GOT3 (cell line): ENCODE results near the gene OTOA.
"Not testable (repeated sequence)": the region's sequence is repeated elsewhere in the genome, so short reads cannot be mapped to it uniquely, and the experiment has no call there.

Experiments used
- DNase-seq: peaks from one replicate; lab custom pipeline; 2025; ENCODE audit warnings: mixed read lengths; lab: John Stamatoyannopoulos, UW

Gene OTOA

DNA sequence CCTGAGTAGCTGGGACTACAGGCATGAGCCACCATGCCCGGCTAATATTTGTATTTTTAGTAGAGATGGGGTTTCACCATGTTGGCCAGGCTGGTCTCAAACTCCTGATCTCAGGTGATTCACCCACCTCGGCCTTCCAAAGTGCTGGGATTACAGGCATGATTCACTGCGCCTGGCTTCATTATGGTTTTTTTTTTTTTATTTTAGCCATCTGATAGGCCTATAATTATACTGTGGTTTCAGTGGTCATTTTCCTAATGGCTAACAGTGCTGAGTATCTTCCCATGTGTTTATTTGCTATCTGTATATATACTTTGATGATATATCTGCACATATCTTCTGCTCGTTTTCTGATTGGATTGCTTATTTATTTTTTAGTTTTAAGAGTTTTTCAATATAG is 10.7 kb downstream of the OTOA start:
- not testable (repeated sequence) for DNase-seq

DNA sequence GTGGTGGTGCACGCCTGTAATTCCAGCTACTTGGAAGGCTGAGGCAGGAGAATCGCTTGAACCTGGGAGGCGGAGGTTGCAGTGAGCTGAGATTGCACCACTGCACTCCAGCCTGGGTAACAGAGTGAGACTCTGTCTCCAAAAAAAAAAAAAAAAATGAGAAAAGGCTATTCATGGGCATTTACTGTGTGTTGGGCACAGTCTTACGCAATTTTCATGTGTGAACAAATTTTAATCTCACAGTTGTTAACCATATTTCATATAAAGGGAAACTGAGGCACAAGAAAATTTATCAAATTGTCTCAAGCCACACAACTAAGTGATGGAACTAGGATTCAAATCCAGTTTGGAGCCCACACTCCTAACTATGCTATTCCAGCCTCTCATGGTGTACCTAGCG is 16.9 kb downstream of the OTOA start:
- DNase-seq, result not testable (repeated sequence)

DNA sequence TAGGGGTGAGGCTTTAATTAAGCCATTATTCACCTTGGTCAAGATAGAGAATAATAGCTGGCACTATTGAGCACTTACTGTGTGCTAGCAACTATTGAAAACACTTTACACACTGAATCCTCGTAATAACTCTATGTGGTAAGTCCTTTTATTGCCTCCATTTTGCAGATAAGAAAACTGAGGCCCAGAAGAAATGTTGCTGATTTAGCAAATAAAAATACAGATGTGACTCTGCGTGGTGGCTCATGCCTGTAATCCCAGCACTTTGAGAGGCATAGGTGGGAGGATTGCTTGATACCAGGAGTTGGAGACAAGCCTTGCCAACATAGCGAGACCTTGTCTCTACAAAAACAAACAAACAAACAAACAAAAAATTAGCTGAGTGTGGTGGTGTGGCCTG is 19.4 kb downstream of the OTOA start:
- DNase-seq, result no peak

DNA sequence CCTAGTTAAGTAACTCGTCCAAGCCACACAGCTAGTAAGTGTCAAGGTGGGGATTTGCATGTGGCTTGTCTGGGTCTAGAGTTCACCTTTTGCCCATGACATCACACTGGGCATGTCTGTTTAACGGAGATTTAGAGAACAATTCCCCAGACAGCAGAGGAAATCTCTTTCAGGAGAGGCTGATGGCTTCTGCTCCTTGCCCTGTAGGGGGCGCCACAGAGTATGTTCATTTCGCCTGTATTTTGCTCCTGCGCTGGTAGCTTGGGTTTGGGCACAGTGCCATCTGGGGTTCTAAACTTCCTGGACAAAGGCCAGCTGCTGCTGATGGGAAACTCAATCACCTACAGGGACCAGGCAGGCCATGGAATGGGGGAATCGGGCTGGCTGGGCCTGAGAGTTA is 20.4 kb downstream of the OTOA start:
- DNase-seq, result no peak

DNA sequence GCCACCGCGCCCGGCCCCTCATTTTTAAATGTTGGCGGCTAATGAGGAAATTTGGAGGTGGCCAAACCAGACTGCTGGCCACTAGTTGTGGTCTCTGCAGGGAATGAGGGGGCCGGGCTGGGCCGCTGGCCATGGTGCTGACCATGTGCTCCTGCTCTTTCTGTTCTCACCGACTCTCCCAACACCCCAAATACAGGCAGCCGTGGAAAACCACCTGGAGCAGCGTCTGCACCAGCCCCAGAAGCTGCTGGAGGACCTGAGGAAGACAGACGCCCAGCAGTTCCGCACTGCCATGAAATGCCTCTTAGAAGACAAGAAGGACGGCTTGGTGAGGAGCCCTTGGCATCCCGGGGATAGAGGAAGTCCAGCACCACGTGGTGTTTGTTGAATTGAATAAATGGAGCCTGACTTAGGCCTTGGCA is 21.3 kb downstream of the OTOA start:
- no peak for DNase-seq

- no peak for DNase-seq
Measured at GRCh38 chr16:21689107-21689506, 25.3 kb downstream of the OTOA start.

GRCh38 chr16:21690967-21691366 is 27.2 kb downstream of the OTOA start:
- DNase-seq, result not testable (repeated sequence)

GRCh38 chr16:21694609-21695008 is 30.8 kb downstream of the OTOA start:
- DNase-seq, result no peak

DNA sequence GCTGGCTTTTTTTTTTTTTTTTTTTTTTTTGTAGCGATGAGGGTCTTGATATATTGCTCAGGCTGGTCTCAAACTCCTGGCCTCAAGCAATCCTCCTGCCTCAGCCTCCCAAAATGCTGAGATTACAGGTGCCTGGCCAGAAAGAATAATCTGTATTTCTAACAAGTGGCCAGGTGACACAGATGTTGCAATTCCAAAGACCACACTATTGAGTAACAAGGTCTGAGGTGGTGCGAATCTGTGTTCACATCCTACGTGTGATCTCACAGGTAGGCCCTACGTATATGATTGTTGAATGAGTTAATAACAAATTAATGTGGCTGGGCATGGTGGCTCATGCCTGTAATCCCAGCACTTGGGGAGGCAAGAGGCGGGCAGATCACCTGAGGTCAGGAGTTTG is 33.3 kb downstream of the OTOA start:
- no peak for DNase-seq

GRCh38 chr16:21698169-21699032 is 34.6 kb downstream of the OTOA start:
- no peak for DNase-seq

GRCh38 chr16:21701271-21701670 is 37.5 kb downstream of the OTOA start:
- DNase-seq, result no peak

GRCh38 chr16:21702276-21702675 is 38.5 kb downstream of the OTOA start:
- no peak for DNase-seq

DNA sequence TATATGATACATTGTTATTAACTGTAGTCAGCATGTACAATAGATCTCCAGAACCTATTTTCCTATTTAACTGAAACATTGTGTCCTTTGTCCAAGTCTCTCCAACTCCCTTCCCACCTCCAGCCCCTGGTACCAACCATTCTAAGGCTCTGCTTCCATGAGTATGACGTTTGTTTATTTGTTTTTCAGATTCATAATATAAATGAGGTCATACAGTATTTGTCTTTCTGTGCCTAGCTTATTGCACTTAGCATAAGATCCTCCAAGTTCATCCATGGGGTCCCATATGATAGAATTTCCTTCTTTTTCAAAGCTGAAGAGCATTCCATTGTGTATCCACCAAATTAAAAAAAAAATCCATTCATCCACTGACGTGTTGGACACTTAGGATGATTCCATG is 39.4 kb downstream of the OTOA start:
- no peak for DNase-seq

GRCh38 chr16:21703589-21704174 is 39.9 kb downstream of the OTOA start:
- DNase-seq, result no peak

- DNase-seq, result no peak
Measured at GRCh38 chr16:21704266-21704665, 40.5 kb downstream of the OTOA start.

DNA sequence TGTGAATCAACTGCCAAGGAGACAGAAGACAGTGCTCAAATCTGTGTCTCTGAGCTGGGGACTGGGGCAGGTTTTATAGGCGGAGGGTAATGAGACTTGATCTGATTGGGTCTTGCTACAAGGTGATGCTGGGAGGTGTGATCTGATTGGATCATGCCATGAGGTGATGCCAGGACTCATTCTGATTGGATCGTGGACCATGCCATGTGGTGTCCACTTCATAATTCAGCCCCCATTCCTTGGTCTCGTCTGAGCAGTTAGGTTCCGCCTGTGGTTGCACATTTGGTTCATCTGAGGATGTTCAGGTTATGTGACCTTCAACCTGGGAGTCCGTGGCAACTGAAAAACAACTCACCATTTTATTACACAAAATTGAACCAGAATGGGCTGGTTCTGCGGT is 41.0 kb downstream of the OTOA start:
- no peak for DNase-seq

- DNase-seq, result no peak
Measured at GRCh38 chr16:21708533-21709115, 44.9 kb downstream of the OTOA start.

DNA sequence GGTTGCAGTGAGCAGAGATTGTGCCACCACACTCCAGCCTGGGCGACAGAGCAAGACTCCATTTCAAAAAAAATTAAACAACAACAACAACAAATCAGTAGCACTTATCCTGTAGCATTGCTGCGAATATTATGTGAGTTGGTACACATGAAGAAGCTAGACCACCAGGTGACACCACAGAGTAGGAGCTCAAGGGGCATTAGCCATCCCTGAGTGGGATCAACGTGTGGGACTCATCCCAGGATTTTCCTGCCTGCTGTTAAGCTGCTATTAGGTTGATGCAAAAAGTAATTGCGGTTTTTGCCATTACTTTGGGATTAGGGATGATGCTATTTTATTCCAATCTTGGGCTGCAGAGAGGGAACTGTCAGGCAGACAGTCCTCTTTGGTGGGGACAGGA is 47.2 kb downstream of the OTOA start:
- DNase-seq, result no peak

DNA sequence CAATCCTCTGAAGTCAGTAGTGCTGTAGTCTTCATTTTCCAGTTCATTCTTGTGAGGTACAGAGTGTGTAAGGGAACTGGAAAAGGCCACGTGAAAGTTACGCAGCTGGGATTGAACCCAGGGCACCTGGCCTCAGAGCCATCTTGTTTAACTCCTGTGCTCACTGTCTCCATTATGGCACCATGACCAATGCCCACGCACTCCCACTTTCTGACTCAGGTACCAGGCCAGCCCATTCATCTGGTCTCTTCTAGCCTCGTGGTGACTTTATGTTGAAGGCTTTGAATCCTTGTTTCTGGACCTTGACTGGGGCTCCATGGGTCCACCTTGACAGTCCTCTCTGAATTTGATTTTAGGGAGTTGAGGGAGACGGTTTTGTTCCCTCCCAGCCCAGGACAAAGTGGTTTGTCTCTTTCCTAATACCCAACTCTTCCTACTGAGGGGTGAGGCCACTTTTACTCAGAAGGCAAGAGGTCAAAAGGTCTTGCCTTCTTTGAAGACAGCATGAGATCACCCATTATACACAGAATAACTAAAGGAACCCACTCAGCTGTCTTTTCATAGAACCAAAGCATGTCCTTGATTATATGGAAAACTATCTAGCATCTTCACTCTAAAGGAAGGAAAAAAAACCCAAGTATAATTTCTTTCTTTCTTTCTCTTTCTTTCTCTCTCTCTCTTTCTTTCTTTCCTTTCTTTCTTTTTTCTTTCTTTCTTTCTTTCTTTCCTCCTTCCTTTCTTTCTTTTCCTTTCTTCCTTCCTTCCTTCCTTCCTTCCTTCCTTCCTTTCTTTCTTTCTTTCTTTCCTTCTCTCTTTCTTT is 50.0 kb downstream of the OTOA start:
- no peak for DNase-seq

DNA sequence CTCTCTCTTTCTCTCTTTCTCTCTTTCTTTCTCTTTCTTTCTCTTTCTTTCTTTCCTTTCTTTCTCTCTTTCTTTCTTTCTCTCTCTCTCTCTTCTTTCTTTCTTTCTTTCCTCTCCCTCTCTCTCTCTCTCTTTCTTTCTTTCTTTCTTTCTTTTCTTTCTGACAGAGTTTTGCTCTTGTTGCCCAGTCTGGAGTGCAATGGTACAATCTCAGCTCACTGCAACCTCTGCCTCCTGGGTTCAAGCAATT is 50.5 kb downstream of the OTOA start:
- not testable (repeated sequence) for DNase-seq

DNA sequence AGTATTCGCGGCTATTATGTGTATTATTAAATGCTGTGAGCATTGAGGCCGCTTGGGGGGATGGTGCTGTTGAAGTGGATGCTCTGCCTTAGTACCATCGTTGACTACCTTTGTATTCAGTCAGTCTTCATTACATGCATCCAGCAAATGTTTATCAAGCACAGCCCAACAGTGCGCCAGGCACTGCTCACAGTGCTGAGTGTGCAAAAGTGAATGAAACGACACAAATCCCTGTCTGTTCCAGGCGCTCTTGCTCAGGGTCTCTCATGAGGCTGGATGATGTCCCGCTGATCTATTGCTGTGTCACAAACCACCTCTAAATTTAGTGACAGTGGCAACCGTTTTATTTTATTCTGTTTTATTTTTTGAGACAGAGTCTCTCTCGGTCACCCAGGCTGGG is 53.8 kb downstream of the OTOA start:
- no peak for DNase-seq

DNA sequence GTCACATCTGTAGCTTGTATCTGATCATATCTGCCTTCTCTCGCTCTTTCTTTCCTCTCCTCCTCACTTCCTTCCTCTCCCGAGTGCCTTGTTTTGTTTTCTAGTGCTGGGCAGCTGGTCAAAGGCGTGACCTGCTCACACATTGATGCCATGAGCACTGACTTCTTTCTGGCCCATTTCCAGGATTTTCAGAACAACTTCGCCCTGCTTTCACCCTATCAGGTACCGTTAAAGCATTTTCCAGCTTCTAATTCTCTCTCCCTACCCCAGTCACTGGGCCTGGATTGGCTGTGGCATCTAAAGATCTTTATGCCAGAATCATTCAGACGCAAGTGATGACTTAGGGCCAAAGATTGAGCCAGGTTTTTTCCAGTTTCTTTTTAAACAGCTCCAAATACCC is 55.5 kb downstream of the OTOA start:
- no peak for DNase-seq

DNA sequence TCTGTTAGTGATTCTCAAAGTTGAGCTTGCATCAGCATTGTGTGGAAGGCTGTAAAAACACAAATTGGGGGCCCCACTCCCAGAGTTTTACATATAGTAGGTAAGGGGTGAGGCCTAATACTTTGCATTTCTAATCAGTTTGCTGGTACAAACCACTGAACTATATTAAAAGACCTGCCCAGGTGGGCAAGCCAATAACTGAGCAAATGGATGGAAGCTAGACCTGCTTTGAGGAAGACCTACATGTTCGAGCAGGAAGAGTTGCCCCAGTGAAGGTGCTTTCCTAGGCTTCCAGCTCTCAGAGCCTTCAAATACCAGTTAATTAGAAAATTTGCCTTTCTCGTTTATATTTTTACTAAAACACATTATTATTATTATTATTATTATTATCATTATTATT is 56.8 kb downstream of the OTOA start:
- DNase-seq, result no peak
